Mesenchymal stem cell (in vitro differentiated cells and primary cell): ENCODE measurements around the gene KLF11. TPM values are rescaled to one million over a fixed set of nuclear protein-coding genes. Genes with fewer than 3 reads are reported as not detected.
A peak's percentile ranks its signal among the peaks of the same experiment; 100 is the strongest.

Source experiments
- DNase-seq: peaks from one replicate; pipeline ENCODE4 v3.0.0-alpha.2; 2013
- H2AFZ ChIP-seq: one replicate; pipeline ENCODE4 v1.6.1; 2013; ENCODE audit warnings: low read depth, mild to moderate bottlenecking, control low read depth, inconsistent platforms, low read length, moderate library complexity
- H2AK5ac ChIP-seq: 2 replicates; pipeline ENCODE4 v1.6.1; 2013; ENCODE audit warnings: low read length, moderate library complexity, mild to moderate bottlenecking, inconsistent platforms; ENCODE audit not compliant: severe bottlenecking
- H2BK120ac ChIP-seq: one replicate; pipeline ENCODE4 v1.6.1; 2013; ENCODE audit warnings: low read depth, mild to moderate bottlenecking, inconsistent platforms, low read length, moderate library complexity
- H2BK12ac ChIP-seq, 2 experiments: one replicate each; pipeline ENCODE4 v1.6.1; 2013; ENCODE audit warnings: inconsistent platforms in 2 of 2, low read length in 2 of 2, mild to moderate bottlenecking in 2 of 2, moderate library complexity in 2 of 2, control low read depth in 1 of 2
- H2BK15ac ChIP-seq: one replicate; pipeline ENCODE4 v1.6.1; 2013; ENCODE audit warnings: mild to moderate bottlenecking, low read depth, inconsistent platforms; ENCODE audit not compliant: poor library complexity, severe bottlenecking
- H2BK5ac ChIP-seq: 2 replicates; pipeline ENCODE4 v1.6.1; 2013; ENCODE audit warnings: low read depth, mild to moderate bottlenecking, low read length, control low read depth, inconsistent platforms; ENCODE audit not compliant: poor library complexity, severe bottlenecking
- H3K14ac ChIP-seq, 2 experiments: one replicate each; pipeline ENCODE4 v1.6.1; 2013; ENCODE audit warnings: inconsistent platforms in 2 of 2, low read length in 2 of 2, control low read depth in 1 of 2, mild to moderate bottlenecking in 1 of 2, moderate library complexity in 1 of 2
- H3K18ac ChIP-seq, 2 experiments: one replicate each; pipeline ENCODE4 v1.6.1; 2013; ENCODE audit warnings: inconsistent platforms in 2 of 2, low read length in 2 of 2, control low read depth in 1 of 2, low read depth in 1 of 2, mild to moderate bottlenecking in 1 of 2
- H3K23ac ChIP-seq, 2 experiments: one replicate each; pipeline ENCODE4 v1.6.1; 2013; ENCODE audit warnings: inconsistent platforms in 2 of 2, low read length in 2 of 2, mild to moderate bottlenecking in 2 of 2, moderate library complexity in 2 of 2, control low read depth in 1 of 2
- H3K27ac ChIP-seq: 2 replicates; pipeline ENCODE4 v1.5.1; 2013; ENCODE audit warnings: mild to moderate bottlenecking, moderate library complexity, low read length, control low read depth, inconsistent platforms; ENCODE audit not compliant: poor library complexity, severe bottlenecking
- H3K27me3 ChIP-seq, 2 experiments: 2 replicates each; pipeline versions ENCODE4 v1.6.1 to v1.7.0; 2013; ENCODE audit warnings: low read length in 2 of 2, mild to moderate bottlenecking in 2 of 2, moderate library complexity in 2 of 2, control low read depth in 1 of 2, inconsistent platforms in 1 of 2; ENCODE audit not compliant: control insufficient read depth in 1 of 2, insufficient read depth in 1 of 2
- H3K36me3 ChIP-seq, 2 experiments: 2 replicates each; pipeline versions ENCODE4 v1.6.1 to v1.7.0; 2013; ENCODE audit warnings: low read length in 2 of 2, control low read depth in 1 of 2, inconsistent platforms in 1 of 2, low read depth in 1 of 2, mild to moderate bottlenecking in 1 of 2; ENCODE audit not compliant: insufficient read depth in 2 of 2, control insufficient read depth in 1 of 2
- H3K4ac ChIP-seq, 2 experiments: one replicate each; pipeline ENCODE4 v1.6.1; 2013; ENCODE audit warnings: inconsistent platforms in 2 of 2, low read length in 2 of 2, mild to moderate bottlenecking in 2 of 2, moderate library complexity in 2 of 2, control low read depth in 1 of 2, low read depth in 1 of 2
- H3K4me1 ChIP-seq: 2 replicates; pipeline ENCODE4 v1.6.1; 2013; ENCODE audit warnings: low read depth, low read length, control low read depth; ENCODE audit not compliant: control insufficient read depth, insufficient read depth
- H3K4me2 ChIP-seq: 2 replicates; pipeline ENCODE4 v1.6.1; 2013; ENCODE audit warnings: low read length, mild to moderate bottlenecking, inconsistent platforms; ENCODE audit not compliant: poor library complexity, severe bottlenecking
- H3K4me3 ChIP-seq, 2 experiments: 2 replicates each; pipeline versions ENCODE4 v1.5.1 to v1.7.0; 2013; ENCODE audit warnings: low read length in 2 of 2, mild to moderate bottlenecking in 2 of 2, control low read depth in 1 of 2, low read depth in 1 of 2; ENCODE audit not compliant: insufficient read depth in 1 of 2
- H3K79me1 ChIP-seq: replicated peaks from 2 replicates; pipeline ENCODE4 v1.6.1; 2013; ENCODE audit warnings: mild to moderate bottlenecking, control low read depth, low read length, inconsistent platforms; ENCODE audit not compliant: poor library complexity, severe bottlenecking
- H3K9ac ChIP-seq: 2 replicates; pipeline ENCODE4 v1.7.0; 2013; ENCODE audit warnings: mild to moderate bottlenecking, low read length, moderate library complexity
- H3K9me3 ChIP-seq: 2 replicates; pipeline ENCODE4 v1.7.0; 2013; ENCODE audit warnings: mild to moderate bottlenecking, low read length; ENCODE audit not compliant: control insufficient read depth
- H4K8ac ChIP-seq: one replicate; pipeline ENCODE4 v1.6.1; 2013; ENCODE audit warnings: inconsistent platforms, mild to moderate bottlenecking, low read length, moderate library complexity
- H4K91ac ChIP-seq: one replicate; pipeline ENCODE4 v1.6.1; 2013; ENCODE audit warnings: mild to moderate bottlenecking, low read length, inconsistent platforms
- WGBS: methylation state at CpG from one replicate; pipeline ENCODE4 v1.1.7; 2013; ENCODE audit warnings: mixed read lengths; 5-methylcytosine and 5-hydroxymethylcytosine counted together
- polyA plus RNA-seq, 2 experiments: library from polyadenylated mRNA; stranded (reverse); fragments of 200-250 nt; gene quantifications; one replicate each; pipeline ENCODE4 v1.2.3, GENCODE V29; 2013

Gene KLF11
- polyA plus RNA-seq (2013, experiment 1 of 2): 7.2 TPM
- 7.1 TPM for polyA plus RNA-seq (2013, experiment 2 of 2)

DNA sequence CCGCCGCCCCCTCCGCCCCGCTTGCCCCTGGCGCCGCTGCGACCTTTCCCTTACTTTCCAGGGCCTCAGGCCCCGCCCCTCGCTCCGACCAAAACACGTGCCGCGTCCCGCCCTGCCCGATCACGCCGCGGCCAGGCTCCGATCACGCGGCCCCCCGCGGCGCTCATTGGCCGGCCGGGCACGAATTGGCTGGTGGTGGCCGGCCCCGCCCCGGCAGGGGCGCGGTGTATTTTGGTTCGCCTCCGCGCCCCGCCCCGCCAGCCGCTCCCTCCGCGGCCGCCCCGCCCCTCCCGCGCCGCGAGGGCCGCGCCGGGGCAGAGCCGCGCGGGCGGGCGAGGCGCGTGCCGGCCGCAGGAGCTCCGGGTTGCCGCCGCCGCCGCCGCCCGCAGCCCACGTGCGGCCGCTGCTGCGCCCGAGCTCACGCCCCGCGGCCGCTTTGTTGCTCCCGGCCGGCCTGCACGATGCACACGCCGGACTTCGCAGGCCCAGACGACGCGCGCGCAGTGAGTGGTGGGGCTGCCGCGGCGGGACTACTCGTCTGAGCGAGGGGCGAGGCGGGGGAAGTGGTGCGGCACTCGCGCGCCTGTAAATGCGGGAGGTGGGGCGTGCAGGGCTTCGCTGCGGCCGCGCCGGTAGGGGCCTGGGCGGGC, at the start of gene KLF11:
KLF11 (plus strand) TSS at position 295 of the 650 bp plus-strand sequence; CDS start at position 462, 167 bp downstream.
- peak within 1 kb of the TSS; percentile 59 for H2BK5ac ChIP-seq
- H3K14ac ChIP-seq: peak within 1 kb of the TSS in 1 of 2 experiments; percentile 99
- H3K18ac ChIP-seq: peak within 1 kb of the TSS; percentile 98 to 99
- no peak within 1 kb of the TSS for H3K23ac ChIP-seq
- no peaks in the 10 kb centered on the region for H3K9me3 ChIP-seq
- H3K27me3 ChIP-seq: no peaks in the 10 kb centered on the region
- H3K4me1 ChIP-seq: peaks cover 24% of the 10 kb centered on the region
- peak within 1 kb of the TSS; percentile 29 for H2AFZ ChIP-seq
- peak within 1 kb of the TSS; percentile 42 for H2BK120ac ChIP-seq
- H3K27ac ChIP-seq: peak within 1 kb of the TSS; percentile 34
- peak; percentile 89 for DNase-seq
- H3K4ac ChIP-seq: peak within 1 kb of the TSS; percentile 90 to 93
- H3K79me1 ChIP-seq: peaks cover 7% of the 10 kb centered on the region
- H3K4me3 ChIP-seq: peak within 1 kb of the TSS; percentile 85 to 93
- no peak within 1 kb of the TSS for H2AK5ac ChIP-seq
- peak within 1 kb of the TSS; percentile 89 for H3K9ac ChIP-seq
- H2BK15ac ChIP-seq: peak within 1 kb of the TSS; percentile 98
- peak within 1 kb of the TSS; percentile 81 for H3K4me2 ChIP-seq
- H3K36me3 ChIP-seq: peaks cover 10 to 18% of the 10 kb centered on the region in 2 experiments
- peak within 1 kb of the TSS; percentile 91 to 97 for H2BK12ac ChIP-seq
- H4K91ac ChIP-seq: peak within 1 kb of the TSS; percentile 99
- H4K8ac ChIP-seq: peak within 1 kb of the TSS; percentile 98
- WGBS: 1% methylated on average over 62 of the region's 104 CpGs

DNA sequence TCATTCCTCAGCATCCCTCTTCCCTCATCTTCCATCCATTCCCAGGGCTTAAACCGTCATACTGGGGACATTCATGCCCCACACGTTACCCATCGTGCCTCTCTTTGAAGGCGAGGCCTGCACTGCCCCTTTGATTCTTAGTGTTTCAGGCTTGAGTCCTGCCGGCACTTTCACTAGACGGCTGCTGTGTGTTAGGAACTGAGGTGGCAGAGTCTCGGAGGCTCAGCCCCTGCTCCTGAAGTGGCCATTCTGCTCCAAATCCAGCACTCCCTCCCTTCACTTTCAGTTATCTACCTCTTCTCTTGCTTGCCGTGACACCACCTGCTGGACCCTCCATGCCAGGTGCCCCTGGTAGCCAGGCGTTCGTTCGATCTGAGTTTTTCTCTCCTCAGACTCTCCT, 48.9 kb upstream of the KLF11 start:
- Histone ChIP-seq H3K4me2 (no peak overlapping the region), H3K79me1 (no peaks in the 10 kb centered on the region), H3K18ac (no peak overlapping the region), H2AK5ac (no peak overlapping the region), H4K91ac (no peak overlapping the region), H3K27me3 (no peaks in the 10 kb centered on the region), H3K36me3 (peaks cover 0 to 3% of the 10 kb centered on the region in 2 experiments), H3K27ac (no peak overlapping the region), H2BK15ac (no peak overlapping the region), H2BK5ac (no peak overlapping the region), H2BK120ac (no peak overlapping the region), H3K9me3 (no peaks in the 10 kb centered on the region), H3K9ac (no peak overlapping the region), H3K14ac (no peak overlapping the region), H3K4me3 (no peak overlapping the region), H4K8ac (no peak overlapping the region), H2AFZ (no peak overlapping the region), H3K4ac (no peak overlapping the region), H2BK12ac (no peak overlapping the region), H3K4me1 (peaks cover 3% of the 10 kb centered on the region), H3K23ac (no peak overlapping the region)
- DNase-seq: no peak
- 97% methylated on average over 11 of the region's 11 CpGs for WGBS

DNA sequence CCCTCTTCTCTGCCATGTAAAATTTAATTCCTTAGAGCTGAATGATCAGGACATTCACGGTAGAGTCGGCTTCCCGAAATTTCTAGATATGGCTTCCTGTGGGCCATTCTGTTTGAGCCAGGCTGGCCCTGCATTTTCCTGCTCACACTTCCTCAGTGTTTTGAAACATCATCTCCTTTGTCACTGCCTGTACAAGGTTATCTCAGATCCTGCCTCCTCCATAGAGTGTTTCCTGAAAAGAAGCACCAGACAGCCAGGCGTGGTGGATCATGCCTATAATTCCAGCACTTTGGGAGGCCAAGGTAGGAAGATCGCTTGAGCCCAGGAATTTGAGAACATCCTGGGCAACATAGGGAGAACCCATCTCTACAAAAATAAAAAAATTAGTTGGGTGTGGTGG, 48.3 kb upstream of the KLF11 start:
- H2BK12ac ChIP-seq: no peak overlapping the region
- H3K23ac ChIP-seq: no peak overlapping the region
- no peak overlapping the region for H3K4ac ChIP-seq
- H2BK120ac ChIP-seq: no peak overlapping the region
- no peaks in the 10 kb centered on the region for H3K27me3 ChIP-seq
- H2BK15ac ChIP-seq: no peak overlapping the region
- no peak overlapping the region for H3K27ac ChIP-seq
- H3K9ac ChIP-seq: no peak overlapping the region
- H2AFZ ChIP-seq: no peak overlapping the region
- H3K79me1 ChIP-seq: no peaks in the 10 kb centered on the region
- H3K36me3 ChIP-seq: peaks cover 0 to 3% of the 10 kb centered on the region in 2 experiments
- peaks cover 3% of the 10 kb centered on the region for H3K4me1 ChIP-seq
- 95% methylated on average over 5 of the region's 5 CpGs for WGBS
- no peak overlapping the region for H3K4me2 ChIP-seq
- no peak overlapping the region for H2BK5ac ChIP-seq
- no peak overlapping the region for H3K14ac ChIP-seq
- no peak overlapping the region for H4K91ac ChIP-seq
- no peak overlapping the region for H3K4me3 ChIP-seq
- H4K8ac ChIP-seq: no peak overlapping the region
- H2AK5ac ChIP-seq: no peak overlapping the region
- H3K9me3 ChIP-seq: no peaks in the 10 kb centered on the region
- no peak for DNase-seq
- no peak overlapping the region for H3K18ac ChIP-seq

DNA sequence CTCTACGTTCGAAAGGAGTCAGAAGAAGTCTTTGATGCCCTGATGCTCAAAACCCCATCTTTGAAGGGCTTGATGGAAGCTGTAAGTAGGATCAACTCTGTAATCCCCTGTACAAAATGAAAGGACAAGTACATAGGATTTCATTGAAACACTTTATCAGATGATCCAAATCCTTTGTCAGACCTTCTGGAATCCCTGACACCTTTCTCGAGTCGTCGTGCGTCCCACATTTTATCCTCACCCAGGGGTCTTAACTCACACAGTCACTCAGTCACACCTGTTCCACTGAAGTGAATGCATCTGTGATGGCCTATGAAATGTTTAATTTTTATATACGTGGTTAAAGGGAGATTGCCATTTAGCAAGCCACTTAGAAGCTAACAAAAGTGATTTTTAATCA, 47.0 kb upstream of the KLF11 start:
- Histone ChIP-seq H3K4me1 (no peaks in the 10 kb centered on the region), H3K18ac (no peak overlapping the region), H4K91ac (no peak overlapping the region), H3K4ac (no peak overlapping the region), H3K36me3 (peaks cover 0 to 3% of the 10 kb centered on the region in 2 experiments), H3K4me2 (no peak overlapping the region), H3K27ac (no peak overlapping the region), H2BK12ac (no peak overlapping the region), H3K27me3 (no peaks in the 10 kb centered on the region), H2BK15ac (no peak overlapping the region), H2BK120ac (no peak overlapping the region), H3K9ac (no peak overlapping the region), H4K8ac (no peak overlapping the region), H2BK5ac (no peak overlapping the region), H3K79me1 (no peaks in the 10 kb centered on the region), H2AK5ac (no peak overlapping the region), H3K23ac (no peak overlapping the region), H3K4me3 (no peak overlapping the region), H3K9me3 (no peaks in the 10 kb centered on the region), H2AFZ (no peak overlapping the region), H3K14ac (no peak overlapping the region)
- DNase-seq: no peak
- 96% methylated on average over 3 of the region's 7 CpGs for WGBS
